Neural progenitor cell (in vitro differentiated cells): Measurements from ENCODE around the gene FARP2. TPM values are rescaled to one million over a fixed set of nuclear protein-coding genes. Genes with fewer than 3 reads are reported as not detected.
A peak's percentile ranks its signal among the peaks of the same experiment; 100 is the strongest.
"Not testable (repeated sequence)": the region's sequence is repeated elsewhere in the genome, so short reads cannot be mapped to it uniquely, and the experiment has no call there.

ENCODE experiments used
- DNase-seq: peaks from one replicate; pipeline ENCODE4 v3.0.0-alpha.2; 2016; ENCODE audit warnings: low spot score
- H2AFZ ChIP-seq: fragments of 200-600 bp; sonication (generic); replicated peaks from 2 replicates; pipeline ENCODE4 v1.6.1; 2016; ENCODE audit warnings: antibody characterized with exemption
- H3F3A ChIP-seq: fragments of 200-600 bp; sonication (generic); 2 replicates; pipeline ENCODE4 v1.6.1; 2016; ENCODE audit warnings: antibody characterized with exemption, low read depth
- H3K27ac ChIP-seq: fragments of 200-600 bp; sonication (generic); 2 replicates; pipeline ENCODE4 v1.5.1; 2016; ENCODE audit warnings: mild to moderate bottlenecking
- H3K27me3 ChIP-seq: fragments of 200-600 bp; sonication (generic); 2 replicates; pipeline ENCODE4 v1.6.1; 2016; ENCODE audit warnings: mild to moderate bottlenecking, moderate library complexity
- H3K36me3 ChIP-seq: fragments of 200-600 bp; sonication (generic); 2 replicates; pipeline ENCODE4 v1.5.1; 2016
- H3K4me1 ChIP-seq: fragments of 200-600 bp; sonication (generic); 2 replicates; pipeline ENCODE4 v1.6.1; 2016; ENCODE audit warnings: mixed run types
- H3K4me2 ChIP-seq: fragments of 200-600 bp; sonication (generic); 2 replicates; pipeline ENCODE4 v1.6.1; 2016
- H3K4me3 ChIP-seq: fragments of 200-600 bp; sonication (generic); 2 replicates; pipeline ENCODE4 v1.5.1; 2016
- H3K79me2 ChIP-seq: fragments of 200-600 bp; sonication (generic); 2 replicates; pipeline ENCODE4 v1.6.1; 2016; ENCODE audit warnings: low read depth
- H3K9ac ChIP-seq: fragments of 200-600 bp; sonication (generic); 2 replicates; pipeline ENCODE4 v1.6.1; 2016
- H3K9me3 ChIP-seq: fragments of 200-600 bp; sonication (generic); 2 replicates; pipeline ENCODE4 v1.5.1; 2016; ENCODE audit warnings: low read depth
- H4K20me1 ChIP-seq: fragments of 200-600 bp; sonication (generic); 2 replicates; pipeline ENCODE4 v1.6.1; 2016; ENCODE audit warnings: low read depth
- H3K27ac Mint-ChIP-seq: 3 replicates; pipeline ENCODE4 v1.8.0; 2021; ENCODE audit warnings: mixed read lengths
- H3K27me3 Mint-ChIP-seq: 2 replicates; pipeline ENCODE4 v1.8.0; 2022; ENCODE audit warnings: low read depth, mild to moderate bottlenecking, inconsistent platforms, moderate library complexity, mixed read lengths; ENCODE audit not compliant: insufficient read depth
- H3K36me3 Mint-ChIP-seq: 3 replicates; pipeline ENCODE4 v1.8.0; 2021; ENCODE audit warnings: mixed read lengths
- H3K4me1 Mint-ChIP-seq: 3 replicates; pipeline ENCODE4 v1.8.0; 2021; ENCODE audit warnings: mixed read lengths
- H3K4me3 Mint-ChIP-seq: 3 replicates; pipeline ENCODE4 v1.8.0; 2021; ENCODE audit warnings: mild to moderate bottlenecking, moderate library complexity, mixed read lengths
- H3K9me3 Mint-ChIP-seq: 3 replicates; pipeline ENCODE4 v1.8.0; 2020; ENCODE audit warnings: mixed read lengths
- EZH2 ChIP-seq: fragments of 200-600 bp; sonication (generic); IDR thresholded peaks from 2 replicates; pipeline ENCODE4 v1.6.1; 2017; ENCODE audit warnings: antibody characterized with exemption, mild to moderate bottlenecking, moderate library complexity
- EZH2phosphoT487 ChIP-seq: fragments of 200-600 bp; sonication (generic); IDR thresholded peaks from 2 replicates; pipeline ENCODE4 v1.6.1; 2017; ENCODE audit warnings: antibody characterized with exemption
- total RNA-seq: library from RNA; depleted of rRNA; stranded (reverse); fragments of >200 nt; gene quantifications from 2 replicates; pipeline ENCODE4 v1.2.3, GENCODE V29; 2015; ENCODE audit warnings: low replicate concordance
- TF ChIP-seq, protein P1 (sequence below): fragments of 200-600 bp; sonication (generic); IDR thresholded peaks from 2 replicates; pipeline ENCODE4 v1.5.1; 2017; ENCODE audit warnings: antibody characterized with exemption, mild to moderate bottlenecking

Gene FARP2
- total RNA-seq, 1 donor from 2014 or later, result 32.3 TPM

DNA sequence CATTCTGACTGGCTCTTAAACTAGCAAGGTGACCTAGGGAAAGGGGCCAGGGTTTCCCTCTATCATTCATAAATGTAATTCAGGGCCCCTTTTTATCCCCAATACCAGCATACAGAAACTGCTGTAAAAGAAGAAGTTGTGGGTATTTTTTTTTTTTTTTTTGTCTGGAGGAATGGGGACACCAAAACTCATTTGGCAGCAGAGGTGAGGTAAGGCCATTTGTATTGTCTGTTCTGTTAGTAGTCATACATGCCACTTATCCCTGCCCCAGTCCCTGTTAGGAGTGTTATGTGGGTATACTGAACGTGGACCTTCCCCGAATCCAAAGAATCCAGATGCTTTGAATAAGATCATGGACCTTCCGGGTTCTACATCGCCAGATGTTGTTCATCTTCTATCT is 38.7 kb upstream of the FARP2 start:
- DNase-seq, result no peak
- Histone ChIP-seq H3K79me2 (peaks cover 93% of the 10 kb centered on the region), H3K4me2 (peak overlapping the region; percentile 98), H3K9me3 (no peaks in the 10 kb centered on the region), H3K36me3 (peaks cover 3% of the 10 kb centered on the region), H3K27me3 (no peaks in the 10 kb centered on the region), H3K27ac (no peak overlapping the region), H3K4me1 (peaks cover 22% of the 10 kb centered on the region), H3F3A (peaks cover 8% of the 10 kb centered on the region), H3K4me3 (peak overlapping the region; percentile 90), H4K20me1 (peaks cover 67% of the 10 kb centered on the region), H3K9ac (peak overlapping the region; percentile 93), H2AFZ (no peak overlapping the region)
- Mint-ChIP-seq H3K4me1 (peaks cover 49% of the 10 kb centered on the region), H3K27ac (no peak overlapping the region), H3K4me3 (peak overlapping the region; percentile 99), H3K9me3 (no peaks in the 10 kb centered on the region), H3K36me3 (peaks cover 17% of the 10 kb centered on the region), H3K27me3 (peaks cover 4% of the 10 kb centered on the region)
- TF ChIP-seq, protein P1, sequence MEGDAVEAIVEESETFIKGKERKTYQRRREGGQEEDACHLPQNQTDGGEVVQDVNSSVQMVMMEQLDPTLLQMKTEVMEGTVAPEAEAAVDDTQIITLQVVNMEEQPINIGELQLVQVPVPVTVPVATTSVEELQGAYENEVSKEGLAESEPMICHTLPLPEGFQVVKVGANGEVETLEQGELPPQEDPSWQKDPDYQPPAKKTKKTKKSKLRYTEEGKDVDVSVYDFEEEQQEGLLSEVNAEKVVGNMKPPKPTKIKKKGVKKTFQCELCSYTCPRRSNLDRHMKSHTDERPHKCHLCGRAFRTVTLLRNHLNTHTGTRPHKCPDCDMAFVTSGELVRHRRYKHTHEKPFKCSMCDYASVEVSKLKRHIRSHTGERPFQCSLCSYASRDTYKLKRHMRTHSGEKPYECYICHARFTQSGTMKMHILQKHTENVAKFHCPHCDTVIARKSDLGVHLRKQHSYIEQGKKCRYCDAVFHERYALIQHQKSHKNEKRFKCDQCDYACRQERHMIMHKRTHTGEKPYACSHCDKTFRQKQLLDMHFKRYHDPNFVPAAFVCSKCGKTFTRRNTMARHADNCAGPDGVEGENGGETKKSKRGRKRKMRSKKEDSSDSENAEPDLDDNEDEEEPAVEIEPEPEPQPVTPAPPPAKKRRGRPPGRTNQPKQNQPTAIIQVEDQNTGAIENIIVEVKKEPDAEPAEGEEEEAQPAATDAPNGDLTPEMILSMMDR, result no peak
- TF ChIP-seq EZH2phosphoT487 (no peak), EZH2 (no peak)

DNA sequence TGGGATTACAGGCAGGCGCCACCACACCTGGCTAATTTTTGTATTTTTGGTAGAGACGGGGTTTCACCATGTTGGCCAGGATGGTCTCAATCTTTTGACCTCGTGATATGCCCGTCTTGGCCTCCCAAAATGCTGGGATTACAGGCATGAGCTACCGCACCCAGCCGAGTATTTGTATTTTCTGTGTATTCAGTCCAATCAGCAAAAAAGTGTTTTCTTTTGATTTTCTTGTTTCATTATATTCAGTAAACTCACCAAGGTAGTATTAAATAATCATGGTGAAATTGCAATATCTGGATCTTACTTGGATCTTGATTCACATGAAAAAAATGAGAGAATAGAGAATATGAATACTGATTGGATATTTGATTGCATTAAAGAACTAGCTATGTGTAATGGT is 37.3 kb upstream of the FARP2 start:
- H3K79me2 ChIP-seq, result peaks cover 93% of the 10 kb centered on the region
- H3K4me1 ChIP-seq, result peaks cover 22% of the 10 kb centered on the region
- H3K27me3 ChIP-seq, H2AFZ ChIP-seq, DNase-seq, H3K36me3 ChIP-seq, H3K27ac Mint-ChIP-seq, H3K9ac ChIP-seq, H3K27me3 Mint-ChIP-seq, H3K9me3 Mint-ChIP-seq, H3K27ac ChIP-seq, H3F3A ChIP-seq, H3K9me3 ChIP-seq: not testable (repeated sequence)
- Mint-ChIP-seq H3K4me1 (peaks cover 44% of the 10 kb centered on the region), H3K36me3 (peaks cover 23% of the 10 kb centered on the region), H3K4me3 (peak overlapping the region; percentile 99)
- H3K4me3 ChIP-seq, result peak overlapping the region; percentile 90
- peaks cover 78% of the 10 kb centered on the region for H4K20me1 ChIP-seq
- peak overlapping the region; percentile 98 for H3K4me2 ChIP-seq

DNA sequence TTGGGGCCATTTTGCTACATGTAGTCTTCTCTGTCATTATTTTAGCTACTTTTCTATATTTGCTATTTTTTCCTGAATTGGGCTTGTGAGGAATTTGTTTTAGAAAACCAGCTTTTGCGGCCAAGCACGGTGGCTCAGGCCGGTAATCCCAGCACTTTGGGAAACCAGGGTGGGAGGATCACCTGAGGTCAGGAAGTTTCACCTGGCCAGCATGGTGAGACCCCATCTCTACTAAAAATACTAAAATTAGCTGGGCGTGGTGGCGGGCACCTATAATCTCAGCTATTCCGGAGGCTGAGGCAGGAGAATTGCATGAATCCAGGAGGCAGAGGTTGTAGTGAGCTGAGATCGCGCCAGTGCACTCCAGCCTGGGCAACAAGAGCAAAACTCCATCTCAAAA is 35.7 kb upstream of the FARP2 start:
- Mint-ChIP-seq H3K27me3 (peaks cover 3% of the 10 kb centered on the region), H3K27ac (no peak overlapping the region), H3K9me3 (no peaks in the 10 kb centered on the region), H3K4me3 (no peak overlapping the region), H3K36me3 (peaks cover 28% of the 10 kb centered on the region), H3K4me1 (peaks cover 39% of the 10 kb centered on the region)
- no peak overlapping the region for H3K4me3 ChIP-seq
- H3F3A ChIP-seq, result peaks cover 8% of the 10 kb centered on the region
- no peak overlapping the region for H3K27ac ChIP-seq
- no peak overlapping the region for H3K9ac ChIP-seq
- H4K20me1 ChIP-seq, result peaks cover 91% of the 10 kb centered on the region
- peak overlapping the region; percentile 98 for H3K4me2 ChIP-seq
- peaks cover 11% of the 10 kb centered on the region for H3K36me3 ChIP-seq
- no peaks in the 10 kb centered on the region for H3K9me3 ChIP-seq
- peaks cover 96% of the 10 kb centered on the region for H3K79me2 ChIP-seq
- H2AFZ ChIP-seq, result no peak overlapping the region
- H3K4me1 ChIP-seq, result peaks cover 22% of the 10 kb centered on the region
- TF ChIP-seq EZH2 (no peak), EZH2phosphoT487 (no peak)
- TF ChIP-seq, protein P1, result no peak
- no peaks in the 10 kb centered on the region for H3K27me3 ChIP-seq
- DNase-seq, result no peak

DNA sequence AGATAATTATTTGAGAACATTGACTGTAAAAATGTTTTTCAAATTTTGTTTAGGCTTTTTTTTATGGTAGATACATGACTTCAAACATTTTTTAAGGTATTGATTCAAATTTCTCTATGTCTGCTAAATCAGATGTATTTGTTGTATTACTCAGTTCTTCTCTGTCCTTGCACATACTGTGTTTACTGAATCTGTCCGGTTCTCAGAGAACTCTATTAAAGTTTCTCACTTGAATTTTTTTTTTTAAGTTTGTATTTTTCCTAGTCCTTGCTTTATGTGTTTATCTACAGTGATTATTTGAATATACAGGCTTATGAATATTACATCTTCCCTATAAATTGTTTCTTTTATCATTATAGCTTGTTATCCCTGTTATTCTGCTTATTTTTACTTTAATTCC is 35.1 kb upstream of the FARP2 start:
- Mint-ChIP-seq H3K27me3 (no peaks in the 10 kb centered on the region), H3K36me3 (peaks cover 30% of the 10 kb centered on the region), H3K9me3 (no peaks in the 10 kb centered on the region), H3K4me1 (peaks cover 39% of the 10 kb centered on the region), H3K27ac (no peak overlapping the region), H3K4me3 (no peak overlapping the region)
- no peak for TF ChIP-seq EZH2
- TF ChIP-seq, protein P1, result no peak
- TF ChIP-seq EZH2phosphoT487, result no peak
- peaks cover 22% of the 10 kb centered on the region for H3K4me1 ChIP-seq
- H3F3A ChIP-seq, result peaks cover 8% of the 10 kb centered on the region
- DNase-seq, result no peak
- H3K27ac ChIP-seq, result no peak overlapping the region
- peaks cover 18% of the 10 kb centered on the region for H3K36me3 ChIP-seq
- H3K4me3 ChIP-seq, result no peak overlapping the region
- H3K79me2 ChIP-seq, result peaks cover 100% of the 10 kb centered on the region
- peak overlapping the region; percentile 5 for H3K4me2 ChIP-seq
- peaks cover 98% of the 10 kb centered on the region for H4K20me1 ChIP-seq
- no peak overlapping the region for H3K9ac ChIP-seq
- H2AFZ ChIP-seq, result no peak overlapping the region
- H3K9me3 ChIP-seq, result no peaks in the 10 kb centered on the region
- H3K27me3 ChIP-seq, result no peaks in the 10 kb centered on the region
